HG03565 (cell line): ENCODE measurements around the gene NEAT1.

Source experiments
- ATAC-seq: cut with Tn5 transposase; IDR thresholded peaks from one replicate; pipeline ENCODE4 v1.9.1; 2021; ENCODE audit warnings: mild to moderate bottlenecking, moderate library complexity; ENCODE audit not compliant: unreplicated experiment

The NEAT1 gene

DNA sequence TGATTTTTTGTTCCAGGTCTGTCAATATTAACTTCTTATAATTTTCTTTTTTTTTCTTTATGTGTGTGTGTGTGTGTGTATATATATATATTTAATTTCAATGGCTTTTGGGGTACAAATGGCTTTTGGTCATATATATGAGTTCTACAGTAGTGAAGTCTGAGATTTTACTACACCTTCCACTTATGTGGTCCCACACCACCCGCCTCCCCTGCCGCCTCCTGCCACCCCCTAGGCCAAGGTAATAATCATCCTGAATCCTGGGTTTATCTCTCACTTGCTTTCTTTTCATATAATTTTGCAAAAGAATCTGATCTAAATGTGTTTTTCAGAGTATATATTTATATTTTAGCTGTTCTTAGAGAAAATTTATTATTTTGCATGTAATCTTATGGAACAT, 11.1 kb downstream of the NEAT1 start:
- no peak for ATAC-seq

DNA sequence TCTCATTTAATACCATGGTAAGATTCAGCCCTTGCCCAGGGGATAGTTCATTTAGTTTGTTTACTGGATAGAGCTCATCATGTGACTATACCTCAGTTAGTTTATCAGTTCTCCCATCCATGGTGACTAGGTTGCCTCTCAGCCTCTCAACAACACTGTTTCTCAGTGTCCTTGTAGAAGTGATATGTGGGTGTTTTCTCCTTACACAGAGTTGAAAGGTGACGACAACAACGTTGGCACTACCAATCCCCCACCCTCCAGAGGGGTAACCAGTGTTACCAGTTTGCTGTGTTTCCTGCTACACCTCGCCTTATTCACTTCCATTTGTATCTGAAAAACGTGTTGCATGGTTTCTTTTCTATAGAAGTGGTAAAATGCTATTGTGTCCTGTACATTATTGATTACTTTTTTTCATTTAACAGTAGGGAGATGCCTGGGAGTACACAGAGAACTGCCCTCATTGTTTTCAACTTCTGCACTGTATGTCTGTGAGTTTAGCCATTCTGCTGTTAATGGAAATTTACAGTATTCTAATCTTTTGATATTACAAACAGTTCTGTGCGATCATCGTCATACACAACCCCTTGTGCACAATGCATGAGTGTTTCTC, 11.6 kb downstream of the NEAT1 start:
- no peak for ATAC-seq

DNA sequence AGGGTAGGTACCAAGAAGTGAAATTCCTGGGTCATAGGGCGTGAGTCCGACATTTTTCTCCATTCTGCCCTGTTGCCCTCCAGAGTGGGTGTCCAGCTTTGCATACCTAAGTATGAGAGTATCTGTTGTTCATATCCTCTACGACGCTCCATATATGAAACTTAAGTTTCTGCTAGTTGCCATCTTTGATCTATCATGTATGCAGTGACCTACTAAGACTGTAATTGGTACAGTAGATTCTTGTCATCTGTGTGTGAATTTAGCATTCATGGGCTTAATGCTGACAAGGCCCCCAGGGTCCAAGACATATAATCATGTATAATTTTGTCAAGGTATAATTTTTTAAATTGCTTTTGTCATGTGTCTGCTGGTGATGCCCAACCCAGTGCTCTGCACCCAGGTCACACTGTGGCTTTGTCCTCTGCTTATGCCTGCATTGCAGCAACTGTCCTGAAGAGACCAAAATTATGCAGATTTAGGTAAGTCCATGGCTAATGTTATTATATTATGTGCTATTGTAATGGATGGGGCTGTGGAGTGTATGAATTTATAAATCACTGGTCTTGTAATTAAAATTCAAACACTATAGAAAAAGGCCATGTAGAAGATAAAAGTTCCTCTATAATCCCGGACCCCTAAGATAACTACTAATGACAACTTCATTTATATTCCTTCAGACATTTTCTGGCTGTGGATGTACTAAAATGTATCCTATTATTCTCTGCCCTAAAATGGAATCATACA, 12.2 kb downstream of the NEAT1 start:
- ATAC-seq, result no peak

DNA sequence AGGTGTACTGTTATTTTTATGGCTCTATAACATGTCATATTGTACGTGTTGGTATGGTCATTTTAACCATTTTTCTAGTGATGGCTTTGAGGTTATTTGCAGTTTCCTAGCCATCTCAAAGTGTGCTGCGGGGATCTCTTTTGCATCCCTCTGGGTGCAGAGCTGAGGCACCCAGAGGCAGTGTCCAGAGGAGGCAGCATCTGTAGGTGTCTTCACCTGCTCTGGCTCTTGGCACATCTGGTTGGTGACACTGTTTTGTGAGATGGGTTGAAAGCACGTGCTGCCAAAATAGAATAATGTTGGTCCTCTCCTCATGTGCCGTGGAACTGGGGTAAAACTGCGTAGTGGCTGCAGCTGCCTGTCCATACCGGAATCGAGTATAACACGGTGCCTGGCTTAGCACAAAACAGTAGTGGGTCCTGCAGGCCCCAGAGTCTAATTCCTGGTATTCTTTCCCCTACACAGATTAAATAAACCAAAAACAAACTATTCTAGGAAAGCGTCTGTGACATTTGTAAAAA, 12.9 kb downstream of the NEAT1 start:
- no peak for ATAC-seq

DNA sequence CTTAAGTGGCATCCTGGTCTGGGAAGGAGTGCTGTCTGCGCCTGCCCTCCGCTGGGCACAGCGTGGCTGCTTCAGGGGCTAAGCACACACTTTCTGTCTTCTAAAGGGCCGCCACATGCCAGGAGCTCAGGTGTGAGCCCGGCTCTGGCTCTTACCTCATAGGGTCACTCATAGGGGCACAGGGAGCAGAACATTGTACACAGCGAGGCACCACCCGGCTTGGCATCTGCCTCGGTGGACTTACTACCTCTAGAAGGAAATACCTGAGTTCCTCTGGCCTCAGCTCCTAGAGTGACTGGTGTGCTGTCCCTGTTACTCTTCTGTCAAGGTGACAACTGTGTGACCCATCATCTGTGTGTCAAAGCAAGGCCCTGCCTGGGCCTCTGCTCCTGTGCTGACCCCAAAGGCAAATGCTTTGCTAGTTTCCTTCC, 13.4 kb downstream of the NEAT1 start:
- ATAC-seq, result no peak

DNA sequence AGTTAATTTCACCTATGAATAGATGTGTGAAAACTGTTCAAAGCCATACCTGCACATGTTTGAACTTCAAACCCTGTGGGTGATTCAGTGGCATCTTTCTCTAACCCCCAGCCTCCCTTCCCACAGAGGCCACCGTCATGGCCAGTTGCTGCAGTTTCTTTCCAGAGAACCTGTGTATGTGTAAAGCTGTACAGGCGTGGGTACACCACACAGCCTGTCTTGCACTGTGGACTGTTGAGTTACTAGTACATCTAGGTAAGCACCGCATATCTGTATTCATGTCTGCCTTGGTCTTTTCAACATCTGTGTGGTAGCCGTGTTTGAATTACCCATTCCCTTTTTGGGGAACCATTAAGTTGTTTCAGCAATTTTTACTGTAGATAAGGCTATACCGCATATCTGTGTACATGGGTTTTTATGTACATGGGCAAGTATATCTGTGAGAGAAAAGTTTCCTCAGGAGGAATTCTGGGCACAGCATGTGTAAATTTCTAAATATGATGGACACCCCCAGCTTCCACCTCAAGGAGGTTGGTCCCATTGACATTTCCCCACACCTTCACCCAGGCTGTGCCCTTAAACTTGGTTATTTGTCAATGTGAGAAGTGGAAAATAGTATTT, 13.9 kb downstream of the NEAT1 start:
- no peak for ATAC-seq

DNA sequence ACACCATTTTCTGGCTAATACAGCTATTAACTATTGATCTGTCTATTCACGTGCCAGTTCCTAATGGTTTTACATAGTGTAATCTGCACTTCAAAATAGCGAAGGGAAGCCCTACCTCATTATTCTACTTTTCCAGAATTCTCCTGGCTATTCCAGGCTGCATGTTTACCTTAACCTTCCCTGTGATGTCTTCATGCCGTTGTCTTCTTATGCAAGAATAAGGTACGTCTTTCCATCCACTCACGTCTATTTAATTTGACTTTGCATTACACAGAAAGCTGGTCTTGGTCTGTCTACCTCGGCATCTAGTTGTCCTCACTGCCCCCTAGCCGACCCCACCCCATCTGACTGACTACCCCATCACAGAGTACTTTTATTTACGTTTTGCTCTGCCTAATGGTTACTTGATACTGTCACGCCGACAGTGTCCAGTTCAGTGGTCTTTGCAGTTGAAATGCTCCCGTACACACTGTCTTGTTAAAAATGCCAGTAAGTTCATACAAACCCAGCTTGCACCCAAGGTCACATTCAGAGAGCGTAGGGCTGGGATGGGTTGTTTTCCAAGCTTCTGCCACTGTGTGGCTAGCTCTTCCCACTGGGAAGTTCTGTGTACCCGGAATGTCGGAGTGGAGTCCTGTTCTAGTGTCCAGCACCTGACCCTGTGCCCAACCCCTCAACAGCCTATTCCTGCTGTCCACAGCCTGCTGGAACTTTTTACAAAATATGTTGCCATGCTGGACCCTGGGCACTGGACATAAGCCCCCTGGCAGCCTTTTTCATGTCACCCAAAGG, 15.0 kb downstream of the NEAT1 start:
- ATAC-seq, result no peak

DNA sequence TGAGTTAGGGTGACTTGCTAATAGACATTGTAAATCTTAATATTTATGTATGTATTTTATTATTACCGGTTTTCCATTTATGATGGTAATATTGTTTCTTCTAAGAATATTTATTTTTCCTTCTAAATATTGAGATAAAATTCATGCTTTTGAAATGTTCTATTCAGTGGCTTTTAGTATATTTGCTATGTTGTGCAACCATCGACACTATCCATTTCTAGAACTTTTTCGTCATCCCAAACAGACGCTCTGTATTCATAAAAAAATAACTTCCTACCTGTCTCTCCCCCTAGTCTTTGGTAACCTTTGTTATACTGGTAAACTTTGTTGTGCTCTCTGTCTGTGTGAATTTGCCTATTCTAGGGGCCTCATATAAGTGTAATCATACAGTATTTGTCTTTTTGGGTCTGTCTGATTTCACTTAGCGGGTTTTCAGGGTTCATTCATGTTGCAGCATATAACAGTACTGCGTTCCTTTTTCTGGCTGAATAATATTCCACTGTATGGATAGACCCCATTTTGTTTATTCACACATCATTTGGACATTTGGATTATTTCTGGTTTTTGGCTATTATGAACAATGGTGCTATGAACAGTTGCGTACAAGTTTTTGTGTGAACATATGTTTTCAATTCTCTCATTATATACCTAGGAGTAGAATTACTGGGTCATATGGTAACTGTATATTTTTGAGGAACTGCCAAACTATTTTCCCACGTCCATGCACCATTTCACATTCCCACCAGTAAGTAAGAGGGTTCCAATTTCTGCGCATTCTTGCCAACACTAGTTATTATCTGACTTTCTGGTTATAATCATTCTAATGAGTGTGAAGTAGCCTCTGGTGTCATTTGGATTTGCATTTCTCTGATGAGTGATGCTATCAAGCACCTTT, 15.9 kb downstream of the NEAT1 start:
- ATAC-seq, result no peak

DNA sequence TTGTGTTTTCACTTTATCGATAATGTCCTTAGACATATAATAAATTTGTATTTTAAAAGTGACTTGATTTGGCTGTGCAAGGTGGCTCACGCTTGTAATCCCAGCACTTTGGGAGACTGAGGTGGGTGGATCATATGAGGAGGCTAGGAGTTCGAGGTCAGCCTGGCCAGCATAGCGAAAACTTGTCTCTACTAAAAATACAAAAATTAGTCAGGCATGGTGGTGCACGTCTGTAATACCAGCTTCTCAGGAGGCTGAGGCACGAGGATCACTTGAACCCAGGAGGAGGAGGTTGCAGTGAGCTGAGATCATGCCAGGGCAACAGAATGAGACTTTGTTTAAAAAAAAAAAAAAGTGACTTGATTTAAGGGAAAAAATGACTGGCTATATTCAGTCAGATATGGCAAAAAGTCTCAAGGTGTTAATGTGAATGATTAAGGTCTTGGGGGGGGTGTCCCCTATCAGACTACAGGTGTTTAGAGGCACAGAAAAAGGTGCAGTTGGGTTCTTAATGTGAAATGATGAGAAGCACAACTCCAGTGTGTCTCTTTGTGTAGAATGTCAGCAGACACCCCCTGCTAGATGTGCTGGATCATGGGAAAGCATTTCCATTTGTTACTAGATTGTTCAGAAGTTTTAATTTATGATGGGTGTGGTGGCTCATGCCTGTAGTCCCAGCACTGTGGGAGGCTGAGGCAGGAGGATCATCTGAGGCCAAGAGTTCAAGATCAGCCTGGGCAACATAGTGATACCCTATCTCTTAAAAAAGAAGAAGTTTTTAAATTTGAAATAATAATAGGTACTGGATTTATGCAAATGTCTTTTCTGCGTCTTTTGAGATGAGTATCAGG, 17.0 kb downstream of the NEAT1 start:
- ATAC-seq, result no peak

DNA sequence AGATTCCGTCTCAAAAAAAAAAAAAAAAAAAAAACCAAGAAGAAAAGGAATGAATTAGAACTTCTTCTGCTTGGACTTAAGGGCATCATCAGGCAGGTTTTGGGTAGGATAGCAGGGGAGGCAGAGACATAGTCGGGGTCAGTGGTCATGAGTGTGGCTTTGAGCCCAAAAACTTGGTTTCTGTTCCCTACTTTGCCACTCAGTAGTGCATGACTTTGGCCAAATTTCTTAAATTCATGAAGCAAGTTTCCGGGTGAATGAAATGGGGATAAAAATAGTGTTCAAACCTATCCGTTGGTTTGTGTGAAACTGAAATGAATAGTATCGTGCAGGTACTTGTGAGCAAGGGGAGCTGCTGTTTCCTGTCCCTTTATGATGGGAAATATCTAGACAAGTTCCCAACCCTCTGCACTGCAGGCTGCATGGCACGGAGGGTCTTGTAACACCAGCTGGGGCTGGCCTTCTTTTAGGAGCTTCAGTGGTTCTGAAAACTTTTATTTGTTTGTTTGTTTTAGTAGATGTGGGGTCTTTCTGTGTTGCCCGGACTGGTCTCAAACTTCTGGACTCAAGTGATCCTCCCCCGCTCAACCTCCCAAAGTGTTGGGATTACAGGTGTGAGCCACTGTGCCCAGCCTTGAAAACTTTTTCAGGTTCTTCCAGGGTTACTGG, 18.4 kb downstream of the NEAT1 start:
- ATAC-seq, result peak; percentile 48

DNA sequence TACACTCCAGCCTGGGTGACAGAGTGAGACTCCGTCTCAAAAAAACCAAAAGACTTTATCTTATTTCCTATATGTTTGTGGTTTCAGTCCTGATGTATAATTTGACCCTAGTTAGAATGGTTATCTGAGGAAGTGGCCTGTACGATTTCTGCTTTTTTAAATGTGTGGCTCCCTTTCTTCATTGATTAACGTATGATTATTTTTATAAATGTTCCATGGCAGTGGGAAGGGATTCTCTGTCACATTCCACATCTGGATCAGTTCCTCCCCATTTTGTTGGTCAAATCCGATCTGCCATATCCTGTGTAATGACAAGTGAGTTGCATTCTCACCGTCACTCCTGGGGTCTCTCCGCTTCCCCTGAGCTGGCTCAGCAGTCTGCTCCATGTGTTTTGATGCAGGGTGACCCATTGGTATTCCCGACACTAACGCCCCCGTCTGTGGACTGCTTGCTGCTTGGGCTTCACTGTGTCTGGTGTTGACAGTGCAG, 20.3 kb downstream of the NEAT1 start:
- ATAC-seq, result no peak

DNA sequence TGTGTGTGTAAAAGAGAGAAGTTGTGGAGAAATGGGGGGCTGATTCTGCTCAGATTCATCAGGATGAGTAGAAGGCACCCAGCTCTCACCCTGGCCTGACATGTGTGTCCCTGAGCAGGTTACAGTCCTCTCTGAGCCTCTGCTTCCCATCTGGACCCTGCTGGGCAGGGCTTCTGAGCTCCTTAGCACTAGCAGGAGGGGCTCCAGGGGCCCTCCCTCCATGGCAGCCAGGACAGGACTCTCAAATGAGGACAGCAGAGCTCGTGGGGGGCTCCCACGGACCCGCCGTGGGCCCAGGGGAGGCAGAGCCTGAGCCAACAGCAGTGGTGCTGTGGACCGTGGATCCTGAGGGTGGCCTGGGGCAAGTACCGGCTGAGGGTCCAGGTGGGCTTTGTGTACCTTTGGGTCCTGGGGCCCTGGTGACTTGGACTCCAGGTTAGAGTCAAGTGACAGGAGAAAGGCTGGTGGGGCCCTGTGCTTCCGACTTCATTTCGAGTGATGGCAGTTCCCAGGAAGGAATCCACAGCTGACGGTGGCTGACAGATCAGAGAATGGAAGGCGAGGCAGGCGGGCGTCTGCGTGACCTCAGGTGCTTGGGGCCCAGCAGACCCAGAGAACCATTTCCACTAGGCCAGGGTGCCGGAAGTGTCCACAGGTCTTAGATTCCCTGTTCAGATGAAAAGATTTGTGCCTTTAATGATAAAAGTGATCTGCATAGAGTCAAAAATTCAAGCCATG, 21.9 kb downstream of the NEAT1 start:
- ATAC-seq, result no peak

DNA sequence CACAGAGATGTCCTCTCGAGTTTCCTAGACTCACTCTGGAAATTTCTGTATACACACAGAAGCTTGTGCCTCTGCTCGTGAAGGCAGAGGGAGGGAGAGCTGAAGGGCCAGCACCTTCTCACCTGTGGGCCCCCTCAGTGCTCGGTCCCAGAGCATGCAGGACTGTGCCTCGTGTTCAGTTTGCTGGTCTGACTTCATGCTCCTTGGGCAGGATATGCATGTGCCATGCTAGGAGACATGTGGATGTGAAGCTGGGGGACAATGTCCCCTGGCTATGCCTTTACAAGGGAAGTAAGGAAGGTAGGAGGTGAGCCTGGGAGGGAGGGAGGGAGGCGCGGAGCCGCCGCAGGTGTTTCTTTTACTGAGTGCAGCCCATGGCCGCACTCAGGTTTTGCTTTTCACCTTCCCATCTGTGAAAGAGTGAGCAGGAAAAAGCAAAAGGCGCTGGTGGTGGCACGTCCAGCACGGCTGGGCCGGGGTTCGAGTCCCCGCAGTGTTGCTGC, 22.6 kb downstream of the NEAT1 start:
- ATAC-seq, result no peak

DNA sequence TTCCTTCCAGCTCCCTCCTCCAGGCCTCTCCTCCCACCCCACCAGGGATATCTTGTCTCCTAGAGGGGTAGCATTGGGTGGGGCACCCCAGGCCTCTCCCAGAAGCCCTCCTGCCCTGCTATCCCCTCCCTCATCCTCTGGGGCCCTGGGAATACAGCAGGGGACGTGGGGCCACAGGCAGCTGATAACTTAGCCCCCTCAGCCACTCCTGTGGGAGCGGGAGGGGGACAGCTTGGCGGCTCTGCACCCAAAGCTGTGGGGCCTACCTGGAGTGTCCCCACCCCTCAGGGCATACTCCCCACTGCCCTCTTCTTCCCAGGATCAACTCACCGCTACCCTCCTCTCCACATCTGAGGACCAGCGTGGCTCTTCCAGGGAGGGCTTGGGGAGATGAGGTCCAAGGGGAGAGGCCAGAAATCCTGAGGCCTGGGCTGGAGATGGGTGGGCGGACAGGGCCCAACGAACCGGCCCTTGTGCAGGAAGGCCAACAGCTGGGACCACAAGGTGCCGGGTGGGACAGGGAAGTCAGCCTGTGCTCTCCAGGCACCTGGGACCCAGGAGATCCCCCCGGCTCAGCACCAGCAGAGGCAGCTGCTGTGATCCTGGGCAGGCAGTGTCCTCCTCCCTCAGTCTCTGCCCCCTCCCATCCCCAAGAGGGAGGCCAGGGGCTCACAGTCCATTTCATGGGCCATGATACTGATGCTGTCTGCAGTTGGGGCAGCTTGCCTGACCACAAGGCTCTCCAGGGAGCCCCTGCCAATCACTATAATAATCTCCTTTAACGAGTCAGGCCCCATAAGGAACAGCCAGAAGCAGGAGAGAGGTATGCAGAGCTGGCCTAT, 23.2 kb downstream of the NEAT1 start:
- no peak for ATAC-seq

DNA sequence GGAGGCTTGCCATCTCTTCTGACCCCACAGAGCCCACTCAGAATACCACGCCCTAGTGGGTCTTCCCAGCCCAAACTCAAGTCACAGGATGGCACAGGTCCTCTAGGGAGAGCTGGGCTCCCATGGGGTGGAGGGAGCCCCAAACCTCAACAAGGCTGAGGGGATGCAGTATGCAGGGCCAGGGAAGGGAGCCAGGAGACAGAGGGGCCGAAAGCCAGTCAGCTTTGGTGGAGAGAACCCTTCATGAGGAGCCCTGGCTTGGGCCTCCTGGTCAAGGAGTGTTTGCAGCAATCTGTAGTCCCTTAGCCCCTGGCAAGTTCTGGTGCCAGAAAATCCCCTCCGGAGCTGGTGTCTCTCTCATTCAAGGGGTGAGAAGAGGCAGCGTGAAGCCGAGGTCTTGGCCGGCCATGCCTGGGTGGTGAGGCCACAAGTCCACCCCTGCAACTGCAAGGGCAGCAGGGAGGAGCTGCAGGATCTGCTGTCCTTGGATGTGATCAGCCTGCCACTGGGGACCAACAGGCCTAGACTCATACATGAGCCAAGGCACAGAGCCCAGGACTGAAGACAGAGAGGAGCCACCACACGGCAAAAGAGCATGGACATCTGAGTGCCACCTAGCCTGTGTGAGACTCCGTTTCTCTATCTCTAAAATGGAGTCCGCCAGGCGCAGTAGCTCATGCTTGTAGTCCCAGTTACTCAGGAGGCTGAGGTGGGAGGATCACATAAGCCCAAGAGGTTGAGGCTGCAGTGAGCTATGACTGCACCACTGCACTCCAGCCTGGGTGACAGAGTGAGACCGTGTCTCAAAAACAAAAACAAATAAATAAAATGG, 24.1 kb downstream of the NEAT1 start:
- no peak for ATAC-seq

DNA sequence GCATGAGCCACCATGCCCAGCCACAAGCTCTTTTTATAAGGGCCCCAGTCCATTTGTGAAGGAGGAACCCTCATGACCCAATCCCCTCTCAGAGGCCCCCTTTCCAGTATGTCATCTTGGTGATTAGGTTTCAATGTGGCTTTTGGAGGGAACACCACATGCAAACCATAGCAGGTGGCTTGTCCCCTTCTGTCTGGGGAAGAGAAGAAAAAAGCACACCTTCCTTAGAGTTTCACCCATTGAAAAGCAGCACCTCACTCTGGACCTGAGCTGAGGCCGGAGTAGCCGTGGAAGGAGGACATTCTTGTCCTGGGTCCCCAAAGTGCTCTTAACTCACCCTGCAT, 25.4 kb downstream of the NEAT1 start:
- no peak for ATAC-seq
